RPMI8226 (cell line): Measurements from ENCODE around the gene S100A5.
"Not testable (repeated sequence)": the region's sequence is repeated elsewhere in the genome, so short reads cannot be mapped to it uniquely, and the experiment has no call there.

Experiments used
- DNase-seq: peaks from one replicate; pipeline ENCODE4 v3.0.0-alpha.2; 2015

S100A5 gene

GRCh38 chr1:153566414-153567371 is 26.0 kb upstream of the S100A5 start:
- peak; percentile 98 for DNase-seq

DNA sequence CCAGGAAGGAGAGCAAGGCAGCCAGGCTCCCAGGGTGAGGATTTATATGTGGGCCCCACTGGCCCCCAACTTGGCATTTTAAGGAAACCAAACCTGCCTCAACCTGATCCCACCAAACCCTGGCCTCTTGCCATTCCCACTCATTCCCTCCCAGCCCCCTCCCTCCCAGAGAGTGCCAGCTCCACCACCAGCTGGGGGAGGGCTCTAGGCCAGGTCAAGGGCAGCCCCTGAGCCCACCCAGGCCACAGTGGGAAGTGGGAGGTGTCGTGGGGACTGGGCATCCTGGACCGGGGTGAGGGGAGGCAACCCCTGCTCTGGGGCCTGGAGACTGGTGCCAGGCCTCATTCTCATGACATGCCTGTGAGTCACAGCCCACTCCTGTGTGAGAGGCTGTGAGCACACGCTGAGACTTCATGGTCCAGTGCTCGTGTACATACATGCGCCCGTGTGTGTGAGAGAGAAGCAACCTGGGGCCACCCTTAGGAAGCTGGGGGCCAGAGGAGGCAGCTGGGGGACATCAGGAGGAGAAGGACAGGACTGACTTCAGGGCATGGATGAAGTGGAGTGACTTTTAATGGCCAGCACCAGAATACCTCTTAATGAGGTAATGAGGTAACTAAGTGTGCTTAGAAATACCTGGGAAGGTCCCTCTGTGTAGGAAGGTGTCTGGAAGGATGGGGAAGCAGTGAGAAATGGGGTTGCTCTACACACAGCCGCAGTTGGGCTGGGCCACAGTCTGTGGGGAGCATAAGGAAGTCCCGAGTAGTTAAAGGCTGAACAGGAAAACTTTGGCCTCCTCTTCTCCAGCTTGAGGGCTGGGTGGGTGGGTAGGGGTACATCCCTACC is 25.0 kb upstream of the S100A5 start, which contains the start of gene S100A2:
TSS of gene S100A2 (minus strand) at position 316 of the 846 bp plus-strand sequence. CDS start 1,967 bp downstream, outside the sequence.
- no peak for DNase-seq

DNA sequence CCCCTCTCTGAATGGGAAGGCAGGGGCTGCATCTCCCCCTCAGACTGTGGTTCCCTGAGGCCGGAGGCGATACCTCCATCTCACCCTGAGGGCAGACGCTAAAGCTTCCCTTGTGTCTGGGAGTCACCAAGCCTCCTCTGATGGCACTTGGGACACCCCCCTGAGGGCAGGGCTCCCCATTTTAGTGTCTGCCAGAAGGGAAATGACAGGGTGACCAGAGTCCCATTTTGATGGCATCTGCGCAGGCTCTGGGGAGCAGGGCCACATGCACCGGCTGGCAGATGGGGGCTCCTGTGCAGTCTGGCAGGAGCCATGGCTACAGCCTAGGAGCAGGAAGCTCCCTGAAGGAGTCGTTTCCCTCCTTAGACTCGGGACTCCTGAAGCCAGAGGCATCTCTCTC is 23.3 kb upstream of the S100A5 start:
- no peak for DNase-seq

DNA sequence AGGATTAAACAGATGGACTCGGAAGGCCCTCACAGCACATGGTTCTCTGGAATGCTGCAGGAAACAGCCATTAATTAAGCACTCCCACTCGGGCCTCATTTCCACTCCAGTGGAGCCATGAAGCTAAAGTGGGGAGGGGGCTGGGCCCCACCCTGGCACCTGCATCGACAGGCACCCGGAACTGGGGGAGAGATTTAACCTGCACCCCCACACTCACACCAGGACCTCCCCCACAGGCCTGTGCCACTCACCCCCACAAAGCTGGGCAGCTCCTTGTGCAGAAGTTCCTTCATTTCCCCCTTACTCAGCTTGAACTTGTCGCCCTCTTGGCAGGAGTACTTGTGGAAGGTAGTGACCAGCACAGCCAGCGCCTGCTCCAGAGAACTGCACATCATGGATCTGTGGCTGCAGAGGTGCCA is 22.8 kb upstream of the S100A5 start:
- no peak for DNase-seq

DNA sequence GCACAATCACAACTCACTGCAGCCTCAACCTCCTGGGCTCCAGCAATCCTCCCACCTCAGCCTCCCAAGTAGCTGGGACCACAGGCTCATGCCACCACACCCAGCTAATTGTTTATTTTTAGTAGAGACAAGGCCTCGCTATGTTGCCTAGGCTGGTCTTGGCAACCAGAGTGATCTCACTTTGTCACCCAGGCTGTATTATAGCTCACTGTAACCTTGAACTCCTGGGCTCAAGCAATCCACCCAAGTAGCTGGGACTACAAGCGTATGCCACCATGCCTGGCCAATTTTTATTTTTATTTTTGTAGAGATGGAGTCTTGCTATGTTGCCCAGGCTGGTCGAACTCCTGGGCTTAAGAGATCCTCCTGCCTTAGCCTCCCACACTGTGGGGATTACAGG is 21.3 kb upstream of the S100A5 start:
- not testable (repeated sequence) for DNase-seq

GRCh38 chr1:153561466-153561985 is 20.8 kb upstream of the S100A5 start:
- no peak for DNase-seq

DNA sequence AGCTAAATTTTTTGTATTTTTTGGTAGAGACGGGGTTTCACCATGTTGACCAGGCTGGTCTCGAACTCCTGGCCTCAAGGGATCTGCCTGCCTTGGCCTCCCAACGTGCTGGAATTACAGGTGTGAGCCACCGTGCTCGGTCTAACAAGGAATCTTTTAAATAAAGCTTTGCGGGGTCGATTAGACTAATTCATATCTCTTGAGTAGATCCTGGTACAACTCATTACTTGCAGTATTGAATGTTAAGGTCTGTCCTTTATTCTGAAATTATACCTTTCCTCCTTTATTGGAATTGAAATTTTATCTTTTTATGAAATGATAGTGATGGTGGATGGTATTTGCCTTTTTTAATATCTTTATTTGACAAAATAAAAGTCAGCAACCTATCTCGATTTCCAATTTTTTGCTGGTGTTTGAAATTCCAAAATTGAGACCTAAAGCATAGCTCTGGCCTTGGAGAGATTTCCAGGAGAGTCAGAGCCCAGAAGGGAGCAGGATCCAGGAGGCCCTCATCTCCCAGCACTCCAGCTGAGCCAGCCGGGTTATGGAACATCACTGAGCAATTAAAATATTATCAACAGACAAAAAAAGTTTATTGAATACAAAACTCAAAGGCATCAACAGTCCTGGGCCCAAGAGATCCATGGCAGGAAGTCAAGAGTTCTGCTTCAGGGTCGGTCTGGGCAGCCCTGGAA is 20.2 kb upstream of the S100A5 start:
- no peak for DNase-seq

DNA sequence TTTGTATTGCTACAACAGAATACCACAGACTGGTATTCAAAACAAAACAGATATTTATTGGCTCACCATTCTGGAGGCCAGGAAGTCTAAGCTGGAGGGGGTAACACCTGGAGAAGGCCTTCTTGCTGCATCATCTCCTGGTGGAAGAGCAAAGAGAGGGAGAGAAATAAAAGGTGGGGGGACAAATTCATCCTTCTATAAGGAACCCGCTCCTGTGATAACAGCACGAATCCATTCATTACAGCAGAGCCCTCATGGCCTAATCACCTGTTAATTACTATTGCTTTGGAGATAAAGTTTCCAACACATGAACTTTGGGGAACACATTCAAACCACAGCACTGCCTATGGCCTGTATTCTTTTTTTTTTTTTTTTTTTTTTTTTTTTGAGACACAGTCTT is 19.5 kb upstream of the S100A5 start:
- no peak for DNase-seq

- no peak for DNase-seq
These were observed 17.1 kb upstream of the S100A5 start for GRCh38 chr1:153557877-153558276.

DNA sequence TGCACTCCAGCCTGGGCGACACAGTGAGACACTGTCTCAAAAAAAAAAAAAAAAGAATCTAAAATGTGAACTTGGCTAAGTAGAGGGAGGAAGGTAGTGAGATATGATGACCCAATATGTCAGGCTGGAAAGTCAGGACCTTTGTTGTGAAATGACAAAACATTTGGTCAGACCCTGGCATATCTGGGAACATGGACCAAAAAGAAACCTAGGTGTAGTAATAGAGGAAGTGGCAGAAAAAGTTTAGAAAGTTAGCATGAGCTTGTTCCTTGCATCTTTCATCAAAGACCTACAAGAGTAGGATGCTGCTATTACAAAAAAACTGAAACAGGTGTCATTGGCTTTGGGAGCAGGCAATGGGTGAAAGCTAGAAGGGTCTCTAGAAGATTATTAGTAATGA is 15.6 kb upstream of the S100A5 start:
- no peak for DNase-seq

GRCh38 chr1:153553830-153554541 is 13.3 kb upstream of the S100A5 start:
- no peak for DNase-seq

DNA sequence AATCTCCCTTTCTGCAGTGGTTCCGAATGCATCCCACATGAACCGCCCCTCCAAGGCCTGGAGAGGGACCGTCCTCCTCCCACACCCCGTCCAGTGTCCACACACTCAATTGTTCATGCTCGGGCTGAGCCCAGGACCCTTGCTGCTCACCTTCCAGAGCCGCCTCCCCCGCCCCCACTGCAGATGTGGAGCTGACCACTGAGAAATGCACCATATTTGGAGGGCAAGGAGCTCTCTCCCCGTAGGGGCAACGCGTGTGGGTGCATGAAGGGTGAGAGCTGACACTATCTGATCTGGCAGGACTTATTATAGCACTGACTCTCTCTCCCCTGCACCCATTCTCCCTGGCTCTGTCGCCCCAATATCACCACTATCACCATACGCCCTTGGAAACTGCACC is 12.4 kb upstream of the S100A5 start:
- no peak for DNase-seq

DNA sequence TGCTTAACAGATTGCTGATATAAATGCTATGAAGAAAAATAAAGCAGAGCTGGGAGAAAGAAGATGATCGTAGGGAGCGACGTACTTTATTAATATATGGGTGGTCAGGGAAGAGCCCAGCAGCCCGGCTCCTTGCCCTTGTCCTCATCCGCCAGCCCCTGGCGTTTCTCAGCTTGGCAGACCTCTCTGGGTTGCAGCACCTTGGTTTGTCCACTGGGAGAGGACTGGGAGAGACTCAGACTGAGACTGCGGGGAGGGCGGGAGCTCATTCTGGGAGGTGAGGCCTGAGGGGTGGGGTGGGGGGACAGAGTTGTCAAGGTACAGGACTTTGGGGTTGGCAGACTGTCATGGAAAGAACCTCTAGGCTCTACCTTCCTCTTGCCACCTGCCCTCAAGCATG is 11.6 kb upstream of the S100A5 start:
- DNase-seq = no peak

DNA sequence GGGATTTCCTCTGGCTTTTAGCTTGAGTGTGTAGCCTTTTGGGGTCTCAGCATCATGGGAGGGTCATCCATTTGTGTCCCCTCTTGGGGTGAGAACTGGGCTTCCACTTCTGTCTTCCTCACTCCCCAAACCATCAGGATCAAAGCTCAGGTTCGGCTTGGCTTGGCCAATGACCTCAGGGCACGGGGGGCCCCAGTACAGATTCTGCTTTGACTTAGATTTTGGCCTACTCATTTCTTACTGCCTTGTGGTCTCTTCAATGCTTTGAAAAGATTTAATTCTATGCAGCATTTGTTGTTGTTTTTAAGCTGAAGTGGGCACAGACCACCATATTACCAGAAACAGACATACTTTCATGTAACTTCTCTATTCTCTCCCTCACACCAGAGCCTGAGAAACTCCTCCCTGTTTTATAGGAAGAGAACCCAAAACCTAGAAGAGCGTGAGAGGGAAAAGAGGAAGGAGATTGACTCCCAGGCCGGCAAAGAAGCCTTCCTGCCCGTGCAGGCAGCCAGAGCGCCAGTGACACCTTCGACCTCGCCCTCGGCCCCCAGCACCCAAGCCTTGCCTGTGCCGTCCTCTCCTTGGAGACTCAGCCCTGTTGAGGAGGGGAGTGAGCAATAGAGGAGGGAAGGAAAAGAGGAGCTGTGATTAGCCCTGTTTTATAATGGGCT is 10.2 kb upstream of the S100A5 start:
- no peak for DNase-seq

GRCh38 chr1:153550398-153550758 is 9.6 kb upstream of the S100A5 start:
- DNase-seq = no peak

- no peak for DNase-seq
These were observed 9.1 kb upstream of the S100A5 start for GRCh38 chr1:153549741-153550397.

- no peak for DNase-seq
These were observed 8.3 kb upstream of the S100A5 start, which contains the start of gene S100A3 for GRCh38 chr1:153548722-153549688. Gene S100A3 (minus strand): TSS chr1:153549258. CDS start chr1:153548485, 773 bp downstream.

GRCh38 chr1:153547560-153548551 is 7.1 kb upstream of the S100A5 start:
- peak; percentile 31 for DNase-seq
